Calu3 (cell line): Measurements from ENCODE around the gene ELF1. TPM values are rescaled to one million over a fixed set of nuclear protein-coding genes. Genes with fewer than 3 reads are reported as not detected.

Experiments
- BruUV-seq: library from RNA; stranded (reverse); fragments of 400-500 nt; replicated peaks from 2 replicates; lab custom pipeline; 2021; lab: Mats Ljungman, UMichigan
- CTCF ChIA-PET: fragments of 300-600 bp; sonication (Branson Sonifier 250); formaldehyde crosslinking; loops from one replicate; lab custom pipeline; 2022; ENCODE audit warnings: antibody characterized with exemption; lab: Charles Lee
- DNase-seq: peaks from one replicate; pipeline ENCODE4 v3.0.0; 2022
- H3K27ac Mint-ChIP-seq: one replicate; pipeline ENCODE4 v1.8.0; 2022; ENCODE audit warnings: mixed read lengths; ENCODE audit not compliant: unreplicated experiment
- H3K27me3 Mint-ChIP-seq: one replicate; pipeline ENCODE4 v1.8.0; 2022; ENCODE audit warnings: mixed read lengths; ENCODE audit not compliant: unreplicated experiment
- H3K36me3 Mint-ChIP-seq: one replicate; pipeline ENCODE4 v1.8.0; 2022; ENCODE audit warnings: mild to moderate bottlenecking, moderate library complexity, mixed read lengths; ENCODE audit not compliant: insufficient read depth, unreplicated experiment
- H3K4me1 Mint-ChIP-seq: one replicate; pipeline ENCODE4 v1.8.0; 2022; ENCODE audit warnings: mild to moderate bottlenecking, low read depth, mixed read lengths; ENCODE audit not compliant: unreplicated experiment
- H3K4me3 Mint-ChIP-seq: one replicate; pipeline ENCODE4 v1.8.0; 2022; ENCODE audit warnings: mild to moderate bottlenecking, low read depth, moderate library complexity, mixed read lengths; ENCODE audit not compliant: unreplicated experiment
- H3K9me3 Mint-ChIP-seq: one replicate; pipeline ENCODE4 v1.8.0; 2022; ENCODE audit warnings: low read depth, mixed read lengths; ENCODE audit not compliant: unreplicated experiment
- CTCF ChIP-seq: fragments of 200-600 bp; IDR thresholded peaks from one replicate; pipeline ENCODE4 v1.8.0; 2022; ENCODE audit warnings: antibody characterized with exemption; ENCODE audit not compliant: unreplicated experiment
- intact Hi-C: fragments of 100-400 bp; cut with micrococcal nuclease; formaldehyde crosslinking; loops from one replicate; pipeline ENCODE4 v1.10.0; 2022; ENCODE audit not compliant: unreplicated experiment
- total RNA-seq: library from RNA; stranded (reverse); gene quantifications from 2 replicates; pipeline ENCODE4 v1.2.3, GENCODE V29; 2022

Gene ELF1
- total RNA-seq, 1 experiment from 2014 or later = 63.5 TPM

GRCh38 chr13:41001695-41002094, 17.4 kb downstream of the ELF1 start:
- no TSS peak for BruUV-seq
- Mint-ChIP-seq H3K27me3 (no peaks in the 10 kb centered on the region), H3K9me3 (no peaks in the 10 kb centered on the region), H3K4me3 (no peak overlapping the region), H3K4me1 (peaks cover 30% of the 10 kb centered on the region), H3K36me3 (peaks cover 26% of the 10 kb centered on the region), H3K27ac (no peak overlapping the region)
- intact Hi-C loops = no loop called here
- no peak for DNase-seq
- no peak for TF ChIP-seq CTCF
- CTCF ChIA-PET = interaction anchor here (0.6 kb wide), 1 partner anchor 215 kb away, joined by 5 read pairs; no protein-coding TSS in a partner anchor

GRCh38 chr13:40999416-40999815, 19.7 kb downstream of the ELF1 start:
- intact Hi-C loops = no loop called here
- CTCF ChIA-PET = no interaction called here
- Mint-ChIP-seq H3K27ac (no peak overlapping the region), H3K4me1 (peaks cover 29% of the 10 kb centered on the region), H3K4me3 (no peak overlapping the region), H3K9me3 (no peaks in the 10 kb centered on the region), H3K27me3 (no peaks in the 10 kb centered on the region), H3K36me3 (peaks cover 16% of the 10 kb centered on the region)
- BruUV-seq = no TSS peak
- no peak for DNase-seq
- TF ChIP-seq CTCF = no peak

DNA sequence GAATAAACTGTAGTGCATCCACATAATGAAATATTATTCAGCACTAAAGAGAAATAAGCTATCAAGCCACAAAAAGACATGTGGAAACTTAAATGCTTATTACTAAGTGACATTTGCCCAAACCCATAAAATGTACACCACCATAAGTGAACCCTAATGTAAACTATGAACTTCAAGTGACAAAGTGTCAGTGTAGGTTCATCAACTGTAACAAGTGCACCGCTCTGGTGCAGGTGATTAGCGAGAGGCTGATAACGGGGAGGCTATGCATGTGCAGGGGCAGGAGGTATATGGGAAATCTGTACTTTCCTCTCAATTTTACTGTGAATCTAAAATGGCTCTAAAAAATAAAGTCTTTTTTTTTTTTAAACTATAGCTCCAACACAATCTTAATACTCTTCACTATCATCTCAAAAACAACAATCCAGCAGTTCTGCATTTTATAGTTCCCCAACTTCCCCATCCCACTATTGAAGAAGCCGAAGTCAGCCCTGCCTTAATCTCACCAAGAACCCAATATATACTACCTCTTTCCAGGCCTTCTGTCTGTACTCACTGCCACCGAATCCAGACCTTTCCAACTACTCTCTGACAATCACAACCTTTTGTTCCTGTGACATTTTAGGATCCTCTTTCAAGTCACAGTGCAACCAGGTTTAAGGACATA, 22.6 kb downstream of the ELF1 start:
- Mint-ChIP-seq H3K27ac (no peak overlapping the region), H3K36me3 (peaks cover 27% of the 10 kb centered on the region), H3K9me3 (no peaks in the 10 kb centered on the region), H3K27me3 (no peaks in the 10 kb centered on the region), H3K4me1 (peaks cover 43% of the 10 kb centered on the region), H3K4me3 (no peak overlapping the region)
- TF ChIP-seq CTCF = no peak
- no peak for DNase-seq
- intact Hi-C loops = no loop called here
- CTCF ChIA-PET = no interaction called here
- BruUV-seq = no TSS peak

- H3K27me3 Mint-ChIP-seq = no peaks in the 10 kb centered on the region
- TF ChIP-seq CTCF = no peak
- no TSS peak for BruUV-seq
- DNase-seq = no peak
- H3K4me1 Mint-ChIP-seq = peaks cover 43% of the 10 kb centered on the region
- no peak overlapping the region for H3K27ac Mint-ChIP-seq
- H3K4me3 Mint-ChIP-seq = no peak overlapping the region
- CTCF ChIA-PET = no interaction called here
- intact Hi-C loops = loop anchor here (2.0 kb wide), 2 partner anchors 23 to 59 kb away; partner anchors contain the start of gene ELF1
- no peaks in the 10 kb centered on the region for H3K9me3 Mint-ChIP-seq
- peaks cover 27% of the 10 kb centered on the region for H3K36me3 Mint-ChIP-seq
These were observed 23.1 kb downstream of the ELF1 start for GRCh38 chr13:40995997-40996396.
